GM21367 (cell line): ENCODE data around the gene GUCA2B.

Experiments used
- ATAC-seq: cut with Tn5 transposase; IDR thresholded peaks from one replicate; pipeline ENCODE4 v1.9.1; 2021; ENCODE audit not compliant: unreplicated experiment

GUCA2B gene

DNA sequence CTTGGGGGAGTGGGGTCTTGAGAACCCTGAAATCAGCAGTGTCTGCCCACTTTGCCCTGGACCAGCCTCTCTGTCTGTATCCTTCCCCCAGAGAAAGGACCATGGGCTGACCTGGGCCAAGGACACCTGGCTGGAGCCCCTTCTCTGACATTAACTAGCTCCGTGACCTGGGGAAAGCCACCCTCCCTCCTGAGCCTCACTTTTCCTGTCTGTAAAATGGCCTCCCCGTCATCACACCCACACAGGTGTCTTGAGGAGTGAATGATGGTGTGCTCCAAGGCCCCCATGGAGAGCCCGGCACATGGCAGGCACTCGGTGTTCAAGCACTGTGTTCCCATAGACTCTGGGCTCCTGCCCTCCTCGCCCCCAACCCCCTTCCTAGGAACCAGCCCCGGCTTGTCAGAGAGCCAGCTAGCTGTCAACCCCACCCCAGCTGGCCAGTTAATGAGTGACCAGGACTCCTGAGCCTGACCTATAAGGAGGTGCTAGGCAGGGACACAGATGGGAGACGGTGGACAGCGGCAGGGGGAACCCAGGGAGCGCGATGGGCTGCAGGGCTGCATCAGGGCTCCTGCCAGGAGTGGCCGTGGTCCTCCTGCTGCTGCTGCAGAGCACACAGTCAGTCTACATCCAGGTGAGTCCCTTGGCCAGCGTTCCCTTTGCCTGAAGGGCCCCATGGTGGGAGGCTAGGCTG is at the start of gene GUCA2B:
TSS of gene GUCA2B (plus strand) at position 504 of the 694 bp plus-strand sequence. CDS start at position 545, 41 bp downstream.
- ATAC-seq, result no peak

DNA sequence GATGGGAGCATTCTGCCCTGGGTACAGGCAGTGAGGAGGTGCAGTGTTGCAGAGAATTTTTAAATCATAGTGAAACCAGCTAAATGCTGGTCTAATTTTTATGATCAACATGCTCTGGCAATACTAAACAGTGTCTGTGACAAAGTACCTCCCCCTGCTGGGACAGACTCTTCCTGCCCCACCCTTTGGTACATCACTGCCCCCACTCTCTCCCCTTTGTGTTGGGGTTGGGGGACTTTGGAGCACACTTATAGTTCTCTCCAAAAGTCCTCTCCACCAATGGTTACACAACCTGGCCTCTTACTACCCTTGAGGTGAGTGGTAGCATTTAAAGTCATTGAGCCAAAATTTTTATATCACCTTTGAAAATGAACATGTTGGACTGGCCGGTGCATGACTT is 48.2 kb upstream of the GUCA2B start:
- ATAC-seq, result no peak

DNA sequence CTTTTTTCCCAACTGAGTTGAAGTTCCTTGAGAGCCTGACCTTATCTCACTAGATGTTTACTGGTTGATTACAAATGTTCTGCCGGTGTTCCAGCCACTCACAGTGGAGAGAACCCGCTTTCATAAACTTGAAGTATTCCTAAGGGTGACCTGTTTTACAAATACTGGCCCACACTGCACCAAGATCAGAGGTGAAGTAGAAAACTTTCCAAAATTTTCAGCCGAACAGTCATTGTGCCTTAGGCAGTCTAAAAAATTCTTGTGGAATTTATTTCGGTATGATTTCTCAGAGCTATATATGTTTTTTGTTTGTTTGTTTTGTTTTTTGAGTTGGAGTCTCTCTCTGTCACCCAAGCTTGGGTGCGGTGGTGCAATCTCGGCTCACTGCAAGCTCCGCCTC is 44.9 kb upstream of the GUCA2B start:
- ATAC-seq, result no peak

DNA sequence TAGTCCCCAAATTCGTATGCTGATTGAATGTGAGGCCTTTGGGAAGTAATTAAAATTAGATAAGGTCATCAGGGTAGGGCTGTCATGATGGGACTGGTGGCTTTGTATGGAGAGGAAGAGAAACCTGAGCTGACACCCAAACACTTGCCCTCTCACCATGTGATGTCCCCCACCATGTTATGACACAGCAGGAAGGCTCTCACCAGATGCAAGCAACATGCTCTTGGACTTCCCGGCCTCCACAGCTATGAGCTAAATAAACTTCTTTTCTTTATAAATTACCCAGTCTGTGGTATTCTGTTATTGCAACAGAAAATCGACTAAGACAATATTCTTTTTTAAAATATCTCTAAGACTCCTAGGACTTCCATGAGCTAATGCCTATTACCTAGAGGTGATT is 43.6 kb upstream of the GUCA2B start:
- ATAC-seq, result no peak

DNA sequence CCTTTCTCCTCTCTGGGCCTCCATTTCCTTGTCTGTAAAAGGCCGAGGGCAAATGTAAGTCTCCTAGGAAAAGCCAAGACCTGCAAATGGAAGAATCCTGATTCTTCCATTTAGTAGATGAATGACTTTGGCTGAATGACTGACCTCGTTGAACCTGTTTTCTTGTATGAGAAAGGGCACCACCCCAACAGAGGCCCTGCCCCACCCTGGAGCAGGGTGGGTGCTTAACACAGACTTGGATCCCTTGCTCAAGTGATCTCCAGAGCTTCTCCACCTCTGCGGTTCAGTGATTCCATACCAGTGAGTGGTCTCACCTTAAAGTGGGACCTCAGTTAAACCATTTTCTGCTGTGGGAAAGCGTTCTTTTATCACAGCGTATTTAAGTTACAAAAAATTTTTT is 39.0 kb upstream of the GUCA2B start:
- no peak for ATAC-seq

DNA sequence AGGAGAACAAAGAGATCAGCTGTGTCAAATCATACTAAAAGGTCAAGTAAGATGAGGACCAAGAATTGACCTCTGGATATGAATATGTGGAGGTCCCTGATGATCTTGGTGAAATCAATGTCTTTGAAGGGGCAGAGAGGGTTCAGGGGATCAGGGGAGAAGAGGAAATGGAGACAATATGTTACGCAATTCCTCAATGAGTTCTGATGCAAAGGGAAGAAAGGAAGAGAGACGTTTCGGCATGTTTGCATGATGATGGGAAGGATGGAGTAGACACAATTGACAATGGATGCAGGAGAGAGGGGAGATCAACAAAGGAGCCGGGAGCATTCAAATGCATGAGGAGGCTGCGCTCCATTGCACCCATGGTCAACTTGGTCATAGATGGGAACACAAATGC is 36.0 kb upstream of the GUCA2B start:
- ATAC-seq, result no peak

DNA sequence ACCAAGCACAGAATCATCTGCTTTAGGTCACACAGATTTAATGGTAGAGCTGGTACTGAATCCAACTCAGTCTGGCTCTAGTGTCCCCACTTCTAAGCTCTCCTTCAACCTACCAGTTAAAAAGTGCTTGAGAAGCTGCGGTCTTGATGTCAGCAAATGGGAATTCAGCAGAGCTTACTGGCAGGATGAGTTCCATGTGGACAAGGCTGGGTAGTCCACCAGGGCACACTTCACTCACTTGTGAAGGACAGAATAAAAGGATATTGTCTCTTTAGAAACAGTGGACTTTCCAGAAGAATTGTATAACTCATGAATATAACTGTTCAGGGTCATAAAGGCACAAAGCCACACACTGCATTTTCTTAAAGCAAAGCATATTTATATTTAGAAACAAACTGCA is 35.1 kb upstream of the GUCA2B start:
- no peak for ATAC-seq

DNA sequence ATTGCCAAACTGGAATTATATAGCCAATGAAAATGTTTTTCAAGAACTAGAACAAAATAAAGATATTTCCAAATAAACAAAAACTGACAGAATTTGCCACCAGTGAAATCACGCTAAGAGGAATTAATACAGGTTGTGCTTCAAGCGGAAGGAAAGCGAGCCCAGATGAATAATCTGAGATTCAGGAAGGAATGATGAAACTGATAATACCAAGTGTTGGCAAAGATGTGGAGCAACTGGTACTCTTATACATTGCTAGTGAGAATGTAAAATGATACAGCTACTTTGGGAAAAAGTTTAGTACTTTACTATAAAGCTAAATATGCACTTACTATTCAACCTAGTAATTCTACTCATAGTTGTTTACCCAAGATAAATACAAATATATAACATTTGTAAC is 30.8 kb upstream of the GUCA2B start:
- ATAC-seq, result no peak

DNA sequence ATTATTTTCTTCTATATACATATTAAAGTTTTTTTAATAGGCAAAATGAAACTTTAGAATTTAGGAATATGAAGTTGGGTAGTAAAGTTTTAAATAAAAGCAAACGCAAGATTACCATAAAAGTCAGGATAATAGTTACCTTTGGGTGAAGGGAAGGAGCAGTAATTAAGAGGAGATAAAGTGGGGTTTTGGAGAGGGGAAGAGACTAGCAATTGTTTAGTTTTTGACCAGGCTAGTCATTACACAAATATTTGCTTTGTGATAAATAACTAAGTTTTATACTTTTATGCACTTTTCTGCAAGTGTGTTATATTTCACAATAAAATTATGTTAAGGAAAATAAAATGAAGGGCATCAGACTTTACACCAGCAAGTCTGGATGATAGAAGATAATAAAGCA is 27.7 kb upstream of the GUCA2B start:
- no peak for ATAC-seq

DNA sequence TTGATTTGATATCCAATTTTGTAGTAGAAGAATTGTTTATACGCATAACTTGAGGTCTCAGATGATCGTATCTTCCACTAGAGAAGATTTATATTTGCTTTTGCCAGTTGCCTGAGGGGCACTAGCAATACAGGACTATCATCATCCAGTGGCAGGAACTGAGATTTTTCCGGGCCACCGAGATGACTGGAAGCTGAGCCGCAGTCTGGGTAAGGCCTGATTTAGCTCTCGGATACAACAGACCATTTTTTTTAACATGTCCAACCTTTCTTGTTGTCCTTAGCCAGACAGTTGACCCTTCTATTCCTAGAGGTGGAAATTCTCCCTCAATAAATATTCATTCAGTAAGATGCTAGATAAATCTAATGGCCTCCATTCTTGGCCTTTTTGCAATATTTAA is 25.4 kb upstream of the GUCA2B start:
- ATAC-seq, result no peak

DNA sequence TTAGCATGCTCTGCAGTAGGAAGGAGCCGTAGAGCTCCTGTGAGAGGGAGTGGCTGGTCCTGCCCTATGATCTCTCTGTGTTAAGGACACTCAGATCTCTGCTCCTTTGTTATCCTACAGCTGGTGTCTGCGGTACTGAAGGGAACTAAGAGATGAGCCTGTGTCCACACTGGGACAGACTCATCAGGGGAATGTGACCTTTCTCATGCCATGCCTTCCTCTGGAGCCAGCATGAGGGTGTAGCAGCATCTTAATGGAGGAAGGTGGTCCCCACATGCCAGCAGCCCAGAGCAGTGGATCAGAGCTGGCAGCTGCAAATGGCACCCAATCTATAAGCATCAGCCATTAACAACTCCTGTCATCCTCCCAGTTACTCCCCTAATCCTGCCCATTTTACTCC is 24.7 kb upstream of the GUCA2B start:
- ATAC-seq, result no peak

DNA sequence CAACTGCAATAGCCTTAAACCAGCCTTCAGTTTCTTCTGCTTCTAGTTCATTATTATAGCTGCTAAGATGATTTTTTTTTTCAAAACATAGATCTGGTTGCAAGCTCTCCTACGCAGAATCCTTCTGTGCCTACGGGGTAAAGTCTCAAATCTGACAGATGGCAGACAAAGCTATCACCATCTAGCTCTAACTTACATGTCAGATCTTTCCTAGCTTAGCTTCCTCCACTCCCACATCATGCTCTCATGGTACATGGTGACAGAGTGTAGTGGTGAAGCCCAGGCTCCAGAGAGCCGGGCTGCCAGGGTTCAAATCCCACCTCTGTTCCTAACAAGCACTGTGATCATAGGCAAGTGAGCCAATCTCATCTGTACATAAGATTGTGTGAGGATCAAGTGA is 24.2 kb upstream of the GUCA2B start:
- no peak for ATAC-seq

DNA sequence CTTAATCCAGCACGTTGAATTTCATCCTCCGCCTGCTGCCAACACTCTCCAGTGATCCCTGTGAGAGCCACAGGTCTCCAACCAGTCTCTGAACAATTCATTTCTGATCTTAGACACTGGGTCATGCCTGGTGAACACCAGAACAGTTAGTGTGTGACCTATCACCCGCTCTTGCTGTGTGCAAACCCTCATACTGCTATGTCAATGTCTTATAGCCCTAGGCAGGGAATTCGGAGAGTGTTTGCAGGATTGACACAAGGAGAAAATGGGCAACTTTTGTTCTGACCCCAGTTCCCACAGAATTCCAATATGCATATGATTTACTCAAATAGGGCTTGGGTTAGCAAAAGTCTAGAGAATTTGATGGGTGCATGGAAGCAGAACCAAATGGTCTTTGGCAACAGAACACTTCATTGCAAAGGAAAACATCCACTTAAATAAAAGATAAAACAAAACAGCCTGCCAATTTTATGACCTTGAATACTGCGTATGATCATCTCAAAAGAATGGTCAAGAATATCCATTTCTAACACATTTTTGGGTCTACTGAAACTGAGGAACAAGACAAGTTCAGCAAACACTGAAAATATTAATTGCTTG is 23.0 kb upstream of the GUCA2B start:
- no peak for ATAC-seq

DNA sequence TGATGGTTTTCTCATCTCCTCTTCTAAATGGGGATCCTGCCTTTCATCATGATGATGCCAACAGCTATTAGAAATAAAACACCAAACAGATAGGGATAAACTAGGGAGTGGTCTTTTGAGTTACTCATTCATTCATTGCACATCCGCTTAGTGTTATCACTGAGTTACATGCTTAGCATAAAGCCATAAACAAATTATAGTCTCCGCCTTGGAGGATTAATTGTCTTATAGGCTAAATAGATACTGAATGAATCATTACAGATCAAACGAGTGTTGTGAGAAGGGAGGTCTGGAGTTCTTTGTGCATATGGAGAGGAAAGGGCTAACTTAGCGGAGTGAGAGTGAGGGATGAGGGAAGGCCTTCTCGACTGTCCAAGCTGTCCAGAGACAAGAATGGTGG is 19.8 kb upstream of the GUCA2B start:
- no peak for ATAC-seq

DNA sequence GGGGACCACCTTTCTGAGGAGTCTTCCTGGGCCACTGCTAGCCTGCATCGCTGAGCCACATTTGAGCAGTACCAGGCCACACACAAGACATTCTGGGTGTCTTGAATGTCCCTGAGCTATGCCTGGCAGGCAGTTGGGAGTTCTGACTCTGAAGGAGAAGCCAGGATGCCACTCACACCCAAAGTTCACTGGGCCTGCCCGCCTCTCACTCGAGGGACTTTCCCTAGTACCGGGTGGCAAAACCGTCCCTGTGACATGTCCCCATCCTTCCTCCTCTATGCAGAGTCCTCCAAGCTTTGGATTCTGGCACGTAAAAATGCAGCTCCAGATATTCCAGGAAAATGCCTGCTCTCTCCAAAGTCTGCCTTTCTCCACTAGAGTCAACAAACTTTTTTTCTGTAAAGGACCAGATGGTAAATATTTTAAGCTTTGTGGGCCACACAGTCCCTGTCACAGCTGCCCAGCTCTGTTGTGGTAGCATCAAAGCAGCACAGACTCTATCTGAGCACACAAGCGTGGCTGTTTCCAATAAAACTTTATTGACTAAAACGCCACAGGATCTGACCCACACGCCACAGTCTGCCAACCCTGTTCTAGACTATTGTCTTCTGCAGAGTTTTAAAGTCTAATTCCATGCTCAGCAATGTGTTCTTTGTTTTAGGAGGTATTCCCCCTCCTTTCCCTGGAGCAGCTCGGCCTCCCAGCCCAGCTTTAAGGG is 19.2 kb upstream of the GUCA2B start:
- ATAC-seq, result no peak

DNA sequence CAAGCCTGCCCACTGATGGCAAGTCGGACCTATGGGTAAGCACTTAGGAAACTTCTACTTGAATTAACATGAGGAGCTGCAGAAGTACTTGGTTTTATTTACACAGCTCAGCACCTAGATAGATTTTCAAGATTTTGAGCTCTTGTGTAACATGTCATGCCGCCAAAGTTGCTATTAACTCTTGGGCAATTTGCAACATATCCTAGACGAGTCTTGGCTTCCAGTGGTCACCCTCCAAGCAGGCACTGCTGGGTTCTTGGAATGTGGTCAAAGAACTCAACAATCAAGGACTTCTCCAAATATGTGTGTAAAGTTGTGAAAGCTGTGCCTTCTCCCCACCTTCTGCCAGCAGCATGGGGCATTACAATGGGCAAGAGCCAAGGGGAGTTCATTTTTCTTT is 17.8 kb upstream of the GUCA2B start:
- no peak for ATAC-seq

DNA sequence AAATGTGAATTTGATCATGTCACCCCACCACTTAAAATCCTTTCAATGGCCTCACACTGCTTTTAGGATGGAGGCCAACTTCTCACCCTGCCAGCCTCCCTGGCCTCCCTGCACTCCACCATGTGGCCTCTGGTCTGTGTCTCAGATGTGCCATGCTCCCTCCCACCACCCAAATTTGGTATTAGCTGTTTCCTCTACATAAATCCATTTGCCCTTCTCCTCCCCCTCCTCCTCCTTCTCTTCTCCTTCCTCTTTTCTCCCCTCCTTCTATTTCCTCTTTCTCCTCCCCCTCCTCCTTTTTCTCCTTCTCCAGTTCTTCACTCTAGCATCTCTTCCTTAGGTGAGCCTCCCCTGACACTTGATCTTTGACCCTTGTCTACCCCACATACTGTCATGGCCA is 16.7 kb upstream of the GUCA2B start:
- ATAC-seq, result no peak

DNA sequence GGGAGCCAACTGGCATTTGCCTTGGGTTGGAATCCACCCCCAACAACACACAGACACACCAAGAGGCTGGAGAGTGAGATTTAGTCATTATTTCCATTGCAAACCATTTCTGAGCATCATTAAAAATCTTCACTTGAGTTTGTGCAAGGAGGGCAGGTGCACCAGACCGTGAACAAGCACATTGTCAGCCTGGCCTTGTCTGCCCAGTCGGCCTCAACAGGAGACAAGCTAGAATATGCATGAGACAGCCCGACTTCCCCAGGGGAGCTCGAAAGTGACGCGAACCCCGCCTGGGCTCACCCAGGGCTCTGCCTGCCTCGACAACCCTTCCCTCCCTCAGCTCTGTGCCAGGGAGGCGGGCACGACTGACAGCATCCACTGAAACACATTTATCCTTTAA is 15.4 kb upstream of the GUCA2B start:
- ATAC-seq, result no peak

DNA sequence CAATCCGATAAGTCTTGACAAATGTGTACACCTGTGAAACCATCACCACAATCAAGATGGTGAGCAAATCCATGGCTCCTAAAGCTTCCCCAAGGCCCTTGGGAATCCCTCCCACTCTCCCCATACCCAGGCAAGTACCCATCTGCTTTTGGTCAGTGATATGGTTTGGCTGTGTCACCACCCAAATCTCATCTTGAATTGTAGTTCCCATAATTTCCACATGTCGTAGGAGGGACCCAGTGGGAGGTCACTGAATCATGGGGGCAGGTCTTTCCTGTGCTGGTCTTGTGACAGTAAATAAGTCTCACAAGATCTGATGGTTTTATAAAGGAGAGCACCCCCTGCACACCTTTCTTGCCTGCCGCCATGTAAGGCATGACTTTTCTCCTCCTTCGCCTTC is 14.6 kb upstream of the GUCA2B start:
- no peak for ATAC-seq

DNA sequence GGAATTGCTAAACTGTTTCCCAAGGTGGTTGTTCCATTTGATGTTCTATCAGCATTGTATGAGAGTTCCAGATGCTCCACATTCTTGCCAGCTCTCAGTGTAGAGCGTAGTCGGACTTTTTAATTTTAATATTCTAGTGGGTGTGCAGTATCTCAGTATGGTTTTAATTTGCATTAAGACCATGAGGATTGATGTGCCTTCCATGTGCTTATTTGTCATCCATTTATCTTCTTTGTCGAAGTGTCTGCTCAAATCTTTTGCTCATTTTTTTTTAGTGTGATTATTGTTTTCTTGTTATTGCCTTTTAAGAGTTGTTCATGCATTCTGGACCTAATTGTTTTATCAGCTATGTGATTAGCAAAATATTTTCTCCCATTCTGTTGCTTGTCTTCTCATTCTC is 13.8 kb upstream of the GUCA2B start:
- no peak for ATAC-seq

DNA sequence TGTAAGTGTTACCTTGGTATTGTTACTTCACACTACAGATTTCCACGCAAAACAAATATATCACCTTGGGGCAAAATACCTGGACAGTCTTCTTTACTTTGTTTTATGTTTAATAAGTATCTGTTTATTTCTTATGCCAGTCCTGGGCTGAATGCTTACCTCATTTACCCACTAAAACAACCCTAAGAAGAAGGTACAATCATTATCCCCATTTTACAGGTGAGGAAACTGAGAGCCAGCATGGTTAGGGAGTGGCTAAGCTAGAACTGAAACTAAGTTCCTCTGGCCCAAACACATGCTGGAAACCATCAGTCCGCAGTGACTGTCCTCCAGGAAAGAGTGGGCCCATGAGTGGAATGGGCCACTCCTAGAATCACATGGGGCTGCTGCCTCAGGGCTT is 13.0 kb upstream of the GUCA2B start:
- ATAC-seq, result no peak

DNA sequence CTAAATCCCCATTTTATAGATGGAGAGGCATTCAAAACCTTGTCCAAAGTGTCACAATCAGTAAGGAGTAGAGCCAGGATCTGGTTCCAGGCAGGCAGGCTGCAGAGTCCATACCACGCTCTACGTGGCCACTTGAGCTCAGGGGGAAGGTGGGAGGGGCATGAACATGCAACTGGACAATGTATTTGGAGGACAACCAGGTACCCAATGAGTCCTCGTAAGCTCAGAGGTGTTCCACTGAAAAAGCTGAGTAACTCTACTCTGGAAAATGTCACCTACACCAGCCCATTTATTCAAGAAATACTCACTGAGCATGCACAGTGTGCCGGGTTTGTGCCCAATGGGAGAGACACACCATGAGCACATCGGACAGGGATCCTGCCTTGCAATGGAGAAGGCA is 11.2 kb upstream of the GUCA2B start:
- ATAC-seq, result no peak
